Measurements from ENCODE around the gene NLRC4.

The NLRC4 gene

DNA sequence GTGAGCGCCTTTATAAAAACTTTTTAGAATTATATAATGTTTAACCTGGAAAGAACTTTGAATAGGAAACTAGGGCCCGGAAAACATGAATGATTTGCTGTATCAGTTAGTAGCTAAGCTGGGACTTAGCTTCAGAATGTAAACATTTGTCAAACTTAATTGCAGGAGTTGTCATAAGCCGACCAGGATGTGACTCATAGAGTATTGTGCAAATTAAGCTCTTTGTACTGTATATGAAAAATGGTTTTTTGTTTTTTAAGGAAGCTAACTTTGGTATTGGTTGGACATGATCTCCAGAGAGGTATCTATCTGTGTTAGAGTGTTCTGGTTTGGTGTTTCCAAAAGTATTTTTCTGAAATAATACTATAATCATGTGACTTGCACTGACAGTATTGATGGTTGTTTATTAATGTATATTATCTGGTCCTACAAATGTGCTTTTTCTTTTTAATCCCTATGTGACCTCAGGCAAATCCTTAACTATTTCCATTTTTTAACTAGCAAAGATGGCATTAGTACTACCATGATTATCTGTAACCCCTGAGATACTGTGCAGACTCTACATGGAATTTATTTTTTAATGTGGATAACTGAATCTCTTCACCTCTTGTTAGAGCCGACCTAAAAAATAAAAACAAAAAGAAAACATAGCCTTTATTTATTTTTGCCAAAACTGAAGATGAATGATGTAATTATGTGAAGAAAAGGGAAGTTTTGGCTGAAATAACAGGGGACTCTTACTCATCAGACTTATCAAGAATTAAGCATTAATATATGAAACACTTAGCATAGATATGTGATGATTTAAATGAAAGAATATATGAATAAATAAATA is 24.7 kb upstream of the NLRC4 start:
- no peak for TF ChIP-seq EP300 (IDR thresholded peaks at IDR 0.05; ENCODE audit: borderline replicate concordance)
- no peak for TF ChIP-seq TAF1 (IDR thresholded peaks at IDR 0.05; ENCODE audit: low read depth)
- TF ChIP-seq ZBTB7A (IDR thresholded peaks at IDR 0.05; ENCODE audit: low read depth), result no peak
- TF ChIP-seq CREB1 (IDR thresholded peaks at IDR 0.05; ENCODE audit: low read depth), result no peak
- TF ChIP-seq RAD21 (IDR thresholded peaks at IDR 0.05; ENCODE audit: low read depth), result no peak
- TF ChIP-seq EGR1 (IDR thresholded peaks at IDR 0.05), result no peak
- TF ChIP-seq, protein P1, sequence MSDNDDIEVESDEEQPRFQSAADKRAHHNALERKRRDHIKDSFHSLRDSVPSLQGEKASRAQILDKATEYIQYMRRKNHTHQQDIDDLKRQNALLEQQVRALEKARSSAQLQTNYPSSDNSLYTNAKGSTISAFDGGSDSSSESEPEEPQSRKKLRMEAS (IDR thresholded peaks at IDR 0.05), result no peak
- no peak for TF ChIP-seq YY1 (IDR thresholded peaks at IDR 0.05; ENCODE audit: low read depth)
- TF ChIP-seq TCF12 (IDR thresholded peaks at IDR 0.05; ENCODE audit: low read depth), result no peak
- TF ChIP-seq FOXM1 (IDR thresholded peaks at IDR 0.05; ENCODE audit: borderline replicate concordance, low read depth), result no peak
- TF ChIP-seq, protein P2, sequence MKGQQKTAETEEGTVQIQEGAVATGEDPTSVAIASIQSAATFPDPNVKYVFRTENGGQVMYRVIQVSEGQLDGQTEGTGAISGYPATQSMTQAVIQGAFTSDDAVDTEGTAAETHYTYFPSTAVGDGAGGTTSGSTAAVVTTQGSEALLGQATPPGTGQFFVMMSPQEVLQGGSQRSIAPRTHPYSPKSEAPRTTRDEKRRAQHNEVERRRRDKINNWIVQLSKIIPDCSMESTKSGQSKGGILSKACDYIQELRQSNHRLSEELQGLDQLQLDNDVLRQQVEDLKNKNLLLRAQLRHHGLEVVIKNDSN (IDR thresholded peaks at IDR 0.05), result no peak
- TF ChIP-seq CEBPB (IDR thresholded peaks at IDR 0.05), result no peak
- TF ChIP-seq TEAD4 (IDR thresholded peaks at IDR 0.05), result no peak
- TF ChIP-seq, protein P3, sequence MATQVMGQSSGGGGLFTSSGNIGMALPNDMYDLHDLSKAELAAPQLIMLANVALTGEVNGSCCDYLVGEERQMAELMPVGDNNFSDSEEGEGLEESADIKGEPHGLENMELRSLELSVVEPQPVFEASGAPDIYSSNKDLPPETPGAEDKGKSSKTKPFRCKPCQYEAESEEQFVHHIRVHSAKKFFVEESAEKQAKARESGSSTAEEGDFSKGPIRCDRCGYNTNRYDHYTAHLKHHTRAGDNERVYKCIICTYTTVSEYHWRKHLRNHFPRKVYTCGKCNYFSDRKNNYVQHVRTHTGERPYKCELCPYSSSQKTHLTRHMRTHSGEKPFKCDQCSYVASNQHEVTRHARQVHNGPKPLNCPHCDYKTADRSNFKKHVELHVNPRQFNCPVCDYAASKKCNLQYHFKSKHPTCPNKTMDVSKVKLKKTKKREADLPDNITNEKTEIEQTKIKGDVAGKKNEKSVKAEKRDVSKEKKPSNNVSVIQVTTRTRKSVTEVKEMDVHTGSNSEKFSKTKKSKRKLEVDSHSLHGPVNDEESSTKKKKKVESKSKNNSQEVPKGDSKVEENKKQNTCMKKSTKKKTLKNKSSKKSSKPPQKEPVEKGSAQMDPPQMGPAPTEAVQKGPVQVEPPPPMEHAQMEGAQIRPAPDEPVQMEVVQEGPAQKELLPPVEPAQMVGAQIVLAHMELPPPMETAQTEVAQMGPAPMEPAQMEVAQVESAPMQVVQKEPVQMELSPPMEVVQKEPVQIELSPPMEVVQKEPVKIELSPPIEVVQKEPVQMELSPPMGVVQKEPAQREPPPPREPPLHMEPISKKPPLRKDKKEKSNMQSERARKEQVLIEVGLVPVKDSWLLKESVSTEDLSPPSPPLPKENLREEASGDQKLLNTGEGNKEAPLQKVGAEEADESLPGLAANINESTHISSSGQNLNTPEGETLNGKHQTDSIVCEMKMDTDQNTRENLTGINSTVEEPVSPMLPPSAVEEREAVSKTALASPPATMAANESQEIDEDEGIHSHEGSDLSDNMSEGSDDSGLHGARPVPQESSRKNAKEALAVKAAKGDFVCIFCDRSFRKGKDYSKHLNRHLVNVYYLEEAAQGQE (IDR thresholded peaks at IDR 0.05; ENCODE audit: low read depth), result no peak
- no peak for TF ChIP-seq NFIC (IDR thresholded peaks at IDR 0.05)

DNA sequence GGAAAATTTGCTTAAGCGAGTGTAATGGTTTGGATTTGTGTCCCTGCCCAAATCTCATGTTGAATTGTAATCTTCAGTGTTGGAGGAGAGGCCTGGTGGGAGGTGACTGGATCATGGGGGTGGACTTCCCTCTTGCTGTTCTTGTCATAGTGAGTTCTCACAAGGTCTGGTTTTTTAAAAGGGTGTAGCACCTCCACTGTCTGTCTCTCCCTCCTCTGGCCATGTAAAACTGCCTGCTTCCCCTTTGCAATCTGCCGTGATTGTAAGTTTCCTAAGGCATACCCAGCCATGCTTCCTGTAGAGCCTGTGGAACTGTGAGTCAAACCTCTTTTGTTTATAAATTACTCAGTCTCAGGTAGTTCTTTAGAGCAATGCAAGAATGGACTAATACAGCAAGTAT is 19.6 kb upstream of the NLRC4 start:
- TF ChIP-seq CREB1 (IDR thresholded peaks at IDR 0.05; ENCODE audit: low read depth), result no peak
- TF ChIP-seq RAD21 (IDR thresholded peaks at IDR 0.05; ENCODE audit: low read depth), result no peak
- no peak for TF ChIP-seq ZBTB7A (IDR thresholded peaks at IDR 0.05; ENCODE audit: low read depth)
- no peak for TF ChIP-seq EGR1 (IDR thresholded peaks at IDR 0.05)
- TF ChIP-seq YY1 (IDR thresholded peaks at IDR 0.05; ENCODE audit: low read depth), result no peak
- TF ChIP-seq, protein P2 (IDR thresholded peaks at IDR 0.05), result no peak
- TF ChIP-seq NFIC (IDR thresholded peaks at IDR 0.05), result no peak
- TF ChIP-seq EP300 (IDR thresholded peaks at IDR 0.05; ENCODE audit: borderline replicate concordance), result no peak
- no peak for TF ChIP-seq CEBPB (IDR thresholded peaks at IDR 0.05)
- TF ChIP-seq FOXM1 (IDR thresholded peaks at IDR 0.05; ENCODE audit: borderline replicate concordance, low read depth), result no peak
- no peak for TF ChIP-seq TEAD4 (IDR thresholded peaks at IDR 0.05)
- no peak for TF ChIP-seq TCF12 (IDR thresholded peaks at IDR 0.05; ENCODE audit: low read depth)
- no peak for TF ChIP-seq TAF1 (IDR thresholded peaks at IDR 0.05; ENCODE audit: low read depth)
- TF ChIP-seq, protein P1 (IDR thresholded peaks at IDR 0.05), result no peak
- TF ChIP-seq, protein P3 (IDR thresholded peaks at IDR 0.05; ENCODE audit: low read depth), result no peak

DNA sequence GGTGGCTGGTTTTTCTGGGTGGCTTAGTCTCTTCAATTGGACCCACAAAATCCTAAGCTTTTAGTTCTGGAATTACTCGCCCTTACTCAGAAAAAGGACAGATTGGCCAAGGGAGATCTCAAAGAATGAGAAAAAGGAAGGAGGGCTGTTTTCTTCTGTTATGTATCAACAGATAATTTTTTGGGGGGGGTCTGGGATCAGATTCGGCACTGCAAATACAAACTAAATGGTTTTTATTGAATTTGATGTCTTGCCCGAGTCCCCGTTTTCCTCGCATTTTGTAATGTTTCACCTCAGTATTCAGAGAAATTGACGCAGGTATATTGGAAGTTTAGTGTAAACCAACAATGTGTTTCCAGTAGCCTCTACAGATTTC is 13.8 kb upstream of the NLRC4 start:
- TF ChIP-seq, protein P1 (IDR thresholded peaks at IDR 0.05), result no peak
- TF ChIP-seq FOXM1 (IDR thresholded peaks at IDR 0.05; ENCODE audit: borderline replicate concordance, low read depth), result no peak

DNA sequence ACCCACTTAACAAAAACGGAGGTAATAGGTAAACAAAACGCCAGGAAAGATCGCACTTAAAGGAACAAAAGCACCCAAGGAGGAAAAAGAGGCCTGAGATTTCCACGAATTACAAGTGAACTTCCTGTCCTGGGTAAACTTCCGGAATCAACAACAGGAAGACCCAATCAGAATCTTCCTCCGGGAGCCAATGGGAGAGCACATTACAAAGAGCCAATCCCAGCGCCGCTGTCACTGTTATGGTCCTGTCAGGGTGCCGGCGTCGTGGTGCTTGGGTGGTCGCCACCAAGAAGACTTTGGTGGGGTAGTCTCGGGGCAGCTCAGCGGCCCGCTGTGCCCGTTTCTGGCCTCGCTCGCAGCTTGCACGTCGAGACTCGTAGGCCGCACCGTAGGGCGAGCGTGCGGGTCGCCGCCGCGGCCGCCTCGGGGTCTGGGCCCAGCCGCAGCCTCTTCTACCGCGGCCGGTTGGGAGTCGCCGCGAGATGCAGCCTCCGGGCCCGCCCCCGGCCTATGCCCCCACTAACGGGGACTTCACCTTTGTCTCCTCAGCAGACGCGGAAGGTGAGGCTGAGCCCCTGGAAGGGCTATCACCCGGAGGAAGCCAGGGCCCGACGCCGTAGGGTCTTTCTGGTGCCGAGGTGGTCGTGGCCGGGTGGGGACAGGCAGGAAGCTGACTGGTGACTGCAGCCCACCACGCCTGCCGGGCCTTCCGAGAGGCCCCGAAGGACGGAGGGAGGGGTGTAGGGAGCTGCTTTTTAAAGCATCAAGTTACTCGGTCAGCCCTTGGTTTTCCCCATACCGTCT is 13.2 kb upstream of the NLRC4 start, which contains the start of gene YIPF4:
YIPF4 (plus strand) TSS at position 231 of the 804 bp plus-strand sequence; CDS start at position 483, 252 bp downstream.
- 0 out of 2 replicates have a peak, but pooled peaks have one; percentile 9 for TF ChIP-seq YY1 (IDR thresholded peaks at IDR 0.05; ENCODE audit: low read depth)
- TF ChIP-seq ZBTB7A (IDR thresholded peaks at IDR 0.05; ENCODE audit: low read depth), result 0 out of 2 replicates have a peak, but pooled peaks have one; percentile 64
- TF ChIP-seq FOXM1 (IDR thresholded peaks at IDR 0.05; ENCODE audit: borderline replicate concordance, low read depth), result 0 out of 2 replicates have a peak, but pooled peaks have one; percentile 16
- TF ChIP-seq, protein P1 (IDR thresholded peaks at IDR 0.05), result peak; percentile 66
- TF ChIP-seq CEBPB (IDR thresholded peaks at IDR 0.05), result no peak
- TF ChIP-seq TAF1 (IDR thresholded peaks at IDR 0.05; ENCODE audit: low read depth), result peak; percentile 52; the same call in 1 of the 2 replicates
- TF ChIP-seq TEAD4 (IDR thresholded peaks at IDR 0.05), result no peak
- TF ChIP-seq TCF12 (IDR thresholded peaks at IDR 0.05; ENCODE audit: low read depth), result no peak
- no peak for TF ChIP-seq EP300 (IDR thresholded peaks at IDR 0.05; ENCODE audit: borderline replicate concordance)
